K562 (cell line): ENCODE measurements around the gene TXLNB. TPM values are rescaled to one million over a fixed set of nuclear protein-coding genes. Genes with fewer than 3 reads are reported as not detected.

ENCODE experiments used
- ATAC-seq: fragments of 200-7000 bp; cut with Tn5 transposase; 3 replicates; pipeline ENCODE4 v1.9.1; 2020; ENCODE audit warnings: moderate library complexity
- BruUV-seq: library from RNA; stranded (reverse); fragments of 400-500 nt; replicated peaks from 2 replicates; lab custom pipeline; 2021; lab: Mats Ljungman, UMichigan
- CTCF ChIA-PET: fragments of 300-600 bp; formaldehyde crosslinking; extraction: SDS; loops from one replicate; lab custom pipeline; 2021; ENCODE audit warnings: low intra/inter-chr PET ratio; lab: Yijun Ruan, JAX
- POLR2A ChIA-PET: fragments of 300-600, 350-650 bp; sonication (Branson Sonifier 250); formaldehyde crosslinking; extraction: SDS; loops from one replicate; lab custom pipeline; 2021; ENCODE audit warnings: antibody characterized with exemption, inconsistent platforms; lab: Yijun Ruan, JAX
- DNase-seq, 4 experiments: peaks; one replicate each; pipeline versions ENCODE4 v3.0.0 to v3.0.0-alpha.2; 2011 to 2018; ENCODE audit warnings: low spot score in 3 of 4, mixed read lengths in 3 of 4; ENCODE audit errors: extremely low read depth in 1 of 4
- FAIRE-seq: peaks from 2 replicates; lab custom pipeline; 2011; peaks lifted over from hg19 to GRCh38; lab: Jason Lieb, UNC
- H2AFZ ChIP-seq: 2 replicates; pipeline ENCODE4 v1.6.0; 2011; ENCODE audit warnings: low read depth, low read length, control low read depth, inconsistent platforms
- H3K27ac ChIP-seq: fragments of 200-600 bp; 3 replicates; pipeline ENCODE4 v1.8.0; 2011; ENCODE audit warnings: low read depth, mild to moderate bottlenecking, control low read depth, inconsistent platforms, low read length, moderate library complexity, mixed read lengths; ENCODE audit errors: extremely low read depth
- H3K27me3 ChIP-seq, 2 experiments: fragments of 300-600 bp in 1 of 2; 2 replicates in 1 of 2; 3 replicates in 1 of 2; pipeline versions ENCODE4 v1.6.0 to v1.8.0; 2011; ENCODE audit warnings: inconsistent platforms in 2 of 2, low read length in 2 of 2, mild to moderate bottlenecking in 1 of 2, mixed read lengths in 1 of 2, moderate library complexity in 1 of 2; ENCODE audit not compliant: control insufficient read depth in 2 of 2, insufficient read depth in 2 of 2
- H3K36me3 ChIP-seq: fragments of 300-600 bp; 3 replicates; pipeline ENCODE4 v1.8.0; 2011; ENCODE audit warnings: mild to moderate bottlenecking, low read length, inconsistent platforms; ENCODE audit not compliant: control insufficient read depth, insufficient read depth
- H3K4me1 ChIP-seq, 2 experiments: fragments of 200-600 bp in 1 of 2; replicated peaks in 1 of 2; 2 replicates in 1 of 2; 3 replicates in 1 of 2; pipeline versions ENCODE4 v1.5.1 to v1.8.0; 2011; ENCODE audit warnings: inconsistent platforms in 2 of 2, low read length in 2 of 2, mild to moderate bottlenecking in 1 of 2, mixed read lengths in 1 of 2, moderate library complexity in 1 of 2; ENCODE audit not compliant: control insufficient read depth in 2 of 2, insufficient read depth in 2 of 2
- H3K4me2 ChIP-seq: 2 replicates; pipeline ENCODE4 v1.6.1; 2011; ENCODE audit warnings: low read length, control low read depth, inconsistent platforms, mixed read lengths; ENCODE audit not compliant: insufficient read depth
- H3K4me3 ChIP-seq: fragments of 200-600 bp; sonication (generic), shearing (Covaris generic); 2 replicates; pipeline ENCODE4 v1.5.1; 2016; ENCODE audit warnings: control low read depth, inconsistent platforms
- H3K79me2 ChIP-seq: fragments of 200-600 bp; 3 replicates; pipeline ENCODE4 v1.8.0; 2011; ENCODE audit warnings: low read length, inconsistent platforms; ENCODE audit not compliant: control insufficient read depth, insufficient read depth
- H3K9ac ChIP-seq, 2 experiments: 2 replicates each; pipeline versions ENCODE4 v1.6.0 to v1.6.1; 2011; ENCODE audit warnings: low read depth in 2 of 2, low read length in 2 of 2, control low read depth in 1 of 2, inconsistent platforms in 1 of 2, mild to moderate bottlenecking in 1 of 2, mixed read lengths in 1 of 2; ENCODE audit not compliant: insufficient read depth in 1 of 2
- H3K9me1 ChIP-seq: one replicate; pipeline ENCODE4 v1.6.0; 2011; ENCODE audit warnings: inconsistent platforms, mild to moderate bottlenecking, low read length, moderate library complexity; ENCODE audit not compliant: control insufficient read depth, insufficient read depth
- H3K9me3 ChIP-seq: replicated peaks from 2 replicates; pipeline ENCODE4 v1.5.1; 2011; ENCODE audit warnings: low read depth, low read length, inconsistent platforms; ENCODE audit not compliant: control insufficient read depth, insufficient read depth
- H4K20me1 ChIP-seq: replicated peaks from 2 replicates; pipeline ENCODE4 v1.6.1; 2011; ENCODE audit warnings: low read length, inconsistent platforms, mixed read lengths; ENCODE audit not compliant: control insufficient read depth, insufficient read depth
- CBFA2T2 ChIP-seq: fragments of 450-650 bp; conservative IDR thresholded peaks from 2 replicates; pipeline ENCODE4 v1.6.1; 2017; ENCODE audit warnings: mild to moderate bottlenecking
- ETV1 ChIP-seq: fragments of 450-650 bp; conservative IDR thresholded peaks from 2 replicates; pipeline ENCODE4 v1.6.1; 2016; ENCODE audit warnings: missing genetic modification characterization, control low read depth, low read depth, missing compliant biosample characterization
- NFYB ChIP-seq: IDR thresholded peaks from 2 replicates; pipeline ENCODE4 v1.6.1; 2011; ENCODE audit warnings: mild to moderate bottlenecking, moderate library complexity; ENCODE audit not compliant: insufficient read length; ENCODE audit errors: extremely low read depth
- PCBP2 ChIP-seq: fragments of 200-400 bp; formaldehyde crosslinking; IDR thresholded peaks from 2 replicates; pipeline ENCODE4 v1.6.1; 2018; ENCODE audit warnings: low read length, low read depth, mild to moderate bottlenecking, moderate library complexity; ENCODE audit not compliant: poor library complexity, severe bottlenecking
- POLR2H ChIP-seq: IDR thresholded peaks from 2 replicates; pipeline ENCODE4 v1.6.1; 2016; ENCODE audit warnings: missing genetic modification characterization, low read depth, mild to moderate bottlenecking, control low read depth, missing compliant biosample characterization, moderate library complexity
- TARDBP ChIP-seq: fragments of 450-650 bp; IDR thresholded peaks from 2 replicates; pipeline ENCODE4 v1.6.1; 2016
- TCF3 ChIP-seq: sonication (generic); formaldehyde crosslinking; IDR thresholded peaks from 2 replicates; pipeline ENCODE4 v1.4.0; 2020; ENCODE audit warnings: mild to moderate bottlenecking, missing genetic modification reagents
- ZNF184 ChIP-seq: sonication (generic); formaldehyde crosslinking; IDR thresholded peaks from 2 replicates; pipeline ENCODE4 v1.5.0; 2020; ENCODE audit warnings: missing genetic modification reagents
- ZNF212 ChIP-seq: fragments of 450-650 bp; formaldehyde crosslinking; IDR thresholded peaks from 2 replicates; pipeline ENCODE4 v1.4.0; 2020; ENCODE audit warnings: mild to moderate bottlenecking
- ZNF589 ChIP-seq: fragments of 200-800 bp; sonication (Bioruptor generic); IDR thresholded peaks from 2 replicates; pipeline ENCODE4 v1.6.1; 2016; ENCODE audit warnings: low read depth, missing genetic modification characterization, missing compliant biosample characterization
- ZNF76 ChIP-seq: fragments of 250-450 bp; sonication (Bioruptor Pico); IDR thresholded peaks from 2 replicates; pipeline ENCODE4 v1.4.0; 2020; ENCODE audit warnings: mild to moderate bottlenecking, moderate library complexity, borderline replicate concordance
- WGBS: fragments of 100-300 bp; shearing (Covaris generic); methylation state at CpG from one replicate; pipeline ENCODE4 v1.1.6; 2016; ENCODE audit warnings: low coverage, mixed read lengths; ENCODE audit not compliant: insufficient coverage; ENCODE audit errors: missing lambda C conversion rate; 5-methylcytosine and 5-hydroxymethylcytosine counted together
- in situ Hi-C: fragments of 300-500 bp; cut with MboI; formaldehyde crosslinking; loops from 4 replicates; pipeline ENCODE4 v1.15.0; 2018; ENCODE audit warnings: inconsistent platforms, mixed read lengths
- intact Hi-C: fragments of 100-400 bp; cut with micrococcal nuclease; formaldehyde crosslinking; loops from 2 replicates; pipeline ENCODE4 v1.14.2; 2022
- polyA plus RNA-seq, 8 experiments: library from polyadenylated mRNA; depleted of rRNA in 4 of 8; stranded (reverse) in 5 of 8; unstranded in 3 of 8; fragments of >200 nt; fragmentation: Nextera tagmentation in 2 of 8; fragmentation: Illumina TruSeq in 1 of 8; extraction: Ambion mirVana in 2 of 8; extraction: Trizol in 1 of 8; gene quantifications; 2 replicates each; pipeline versions ENCODE4 v1.2.1 to v1.2.3, GENCODE V29; 2011 to 2014; ENCODE audit warnings: inconsistent platforms in 1 of 8, missing spikeins in 1 of 8
- total RNA-seq, 7 experiments: library from RNA; depleted of rRNA in 6 of 7; stranded (reverse); fragments of >200 nt in 6 of 7; fragmentation: Illumina TruSeq in 2 of 7; extraction: Trizol in 2 of 7; gene quantifications; 2 replicates each; pipeline versions ENCODE4 v1.2.1 to v1.2.3, GENCODE V29; 2011 to 2021; ENCODE audit warnings: low replicate concordance in 1 of 7
- TF ChIP-seq, protein P1 (sequence below): fragments of 450-650 bp; conservative IDR thresholded peaks from 2 replicates; pipeline ENCODE4 v1.6.1; 2016; ENCODE audit warnings: missing genetic modification characterization, low read depth, mild to moderate bottlenecking, missing compliant biosample characterization, moderate library complexity
- TF ChIP-seq, protein P2 (sequence below): fragments of 150-350 bp; conservative IDR thresholded peaks from 2 replicates; pipeline ENCODE4 v1.6.1; 2014; ENCODE audit warnings: low read length
- TF ChIP-seq, protein P3 (sequence below): fragments of 250-450 bp; sonication (Bioruptor Pico); IDR thresholded peaks from 2 replicates; pipeline ENCODE4 v1.5.0; 2022; ENCODE audit warnings: mild to moderate bottlenecking
- TF ChIP-seq, protein P4 (sequence below): fragments of 450-650 bp; IDR thresholded peaks from 2 replicates; pipeline ENCODE4 v1.6.1; 2017; ENCODE audit warnings: mild to moderate bottlenecking, moderate library complexity

TXLNB gene
- total and polyA plus RNA-seq, 9 of the 15 experiments (the other 6 are each of a cell fraction or from before 2014, with no cell fraction given), result not detected

DNA sequence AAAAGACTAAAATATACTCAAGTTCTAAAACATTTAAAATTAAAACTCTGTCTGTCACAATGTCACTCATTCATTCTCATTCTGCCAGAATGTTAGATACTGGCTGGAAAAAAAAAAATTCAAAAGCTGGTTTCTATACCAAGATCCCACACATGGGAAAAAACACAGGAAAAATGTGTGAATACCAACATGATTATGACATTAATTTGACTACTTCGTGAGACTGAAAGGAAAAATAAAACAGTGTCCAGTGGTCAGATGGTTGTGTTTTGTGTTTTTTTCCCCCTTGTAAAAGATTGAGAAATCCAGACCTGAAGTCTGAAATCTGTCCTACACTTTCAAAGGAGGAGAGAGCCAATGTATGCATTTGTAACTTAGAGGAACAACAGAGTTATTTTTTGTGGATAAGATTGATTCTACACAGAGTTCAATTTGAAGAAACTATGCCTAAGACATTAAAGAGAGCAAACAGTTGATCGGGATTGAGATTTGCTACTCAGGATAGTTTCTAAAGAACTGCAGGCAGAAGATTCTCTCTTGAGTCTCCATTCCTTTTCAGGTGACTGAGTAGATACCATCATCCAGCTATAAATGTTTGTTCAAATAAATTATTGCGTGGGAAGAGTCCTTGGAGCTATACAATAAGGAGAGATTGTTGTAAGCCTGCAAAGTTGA, 39.2 kb upstream of the TXLNB start:
- H3K79me2 ChIP-seq, result no peaks in the 10 kb centered on the region
- in situ Hi-C loops (no loop called here), intact Hi-C loops (no loop called here)
- H3K4me3 ChIP-seq, result no peak overlapping the region
- no peak for ATAC-seq
- 0% methylated on average over 3 of the region's 3 CpGs for WGBS
- no peaks in the 10 kb centered on the region for H4K20me1 ChIP-seq
- ChIA-PET CTCF (no interaction called here), POLR2A (interaction anchor here (1.6 kb wide), 1 partner anchor 10 kb away, joined by 3 read pairs; no protein-coding TSS in a partner anchor)
- no peak overlapping the region for H3K4me2 ChIP-seq
- BruUV-seq, result no TSS peak
- no peak overlapping the region for H3K9ac ChIP-seq
- no peak for TF ChIP-seq ZNF589
- no peak for TF ChIP-seq NFYB
- no peak for TF ChIP-seq ZNF184 (CRISPR knock-in tag)
- TF ChIP-seq, protein P1, sequence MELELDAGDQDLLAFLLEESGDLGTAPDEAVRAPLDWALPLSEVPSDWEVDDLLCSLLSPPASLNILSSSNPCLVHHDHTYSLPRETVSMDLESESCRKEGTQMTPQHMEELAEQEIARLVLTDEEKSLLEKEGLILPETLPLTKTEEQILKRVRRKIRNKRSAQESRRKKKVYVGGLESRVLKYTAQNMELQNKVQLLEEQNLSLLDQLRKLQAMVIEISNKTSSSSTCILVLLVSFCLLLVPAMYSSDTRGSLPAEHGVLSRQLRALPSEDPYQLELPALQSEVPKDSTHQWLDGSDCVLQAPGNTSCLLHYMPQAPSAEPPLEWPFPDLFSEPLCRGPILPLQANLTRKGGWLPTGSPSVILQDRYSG (tag), result no peak
- no peak for TF ChIP-seq TARDBP
- TF ChIP-seq POLR2H, result no peak
- no peak for TF ChIP-seq TCF3 (CRISPR knock-in tag)
- TF ChIP-seq, protein P2, sequence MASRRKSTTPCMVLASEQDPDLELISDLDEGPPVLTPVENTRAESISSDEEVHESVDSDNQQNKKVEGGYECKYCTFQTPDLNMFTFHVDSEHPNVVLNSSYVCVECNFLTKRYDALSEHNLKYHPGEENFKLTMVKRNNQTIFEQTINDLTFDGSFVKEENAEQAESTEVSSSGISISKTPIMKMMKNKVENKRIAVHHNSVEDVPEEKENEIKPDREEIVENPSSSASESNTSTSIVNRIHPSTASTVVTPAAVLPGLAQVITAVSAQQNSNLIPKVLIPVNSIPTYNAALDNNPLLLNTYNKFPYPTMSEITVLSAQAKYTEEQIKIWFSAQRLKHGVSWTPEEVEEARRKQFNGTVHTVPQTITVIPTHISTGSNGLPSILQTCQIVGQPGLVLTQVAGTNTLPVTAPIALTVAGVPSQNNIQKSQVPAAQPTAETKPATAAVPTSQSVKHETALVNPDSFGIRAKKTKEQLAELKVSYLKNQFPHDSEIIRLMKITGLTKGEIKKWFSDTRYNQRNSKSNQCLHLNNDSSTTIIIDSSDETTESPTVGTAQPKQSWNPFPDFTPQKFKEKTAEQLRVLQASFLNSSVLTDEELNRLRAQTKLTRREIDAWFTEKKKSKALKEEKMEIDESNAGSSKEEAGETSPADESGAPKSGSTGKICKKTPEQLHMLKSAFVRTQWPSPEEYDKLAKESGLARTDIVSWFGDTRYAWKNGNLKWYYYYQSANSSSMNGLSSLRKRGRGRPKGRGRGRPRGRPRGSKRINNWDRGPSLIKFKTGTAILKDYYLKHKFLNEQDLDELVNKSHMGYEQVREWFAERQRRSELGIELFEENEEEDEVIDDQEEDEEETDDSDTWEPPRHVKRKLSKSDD, result no peak
- TF ChIP-seq, protein P3, sequence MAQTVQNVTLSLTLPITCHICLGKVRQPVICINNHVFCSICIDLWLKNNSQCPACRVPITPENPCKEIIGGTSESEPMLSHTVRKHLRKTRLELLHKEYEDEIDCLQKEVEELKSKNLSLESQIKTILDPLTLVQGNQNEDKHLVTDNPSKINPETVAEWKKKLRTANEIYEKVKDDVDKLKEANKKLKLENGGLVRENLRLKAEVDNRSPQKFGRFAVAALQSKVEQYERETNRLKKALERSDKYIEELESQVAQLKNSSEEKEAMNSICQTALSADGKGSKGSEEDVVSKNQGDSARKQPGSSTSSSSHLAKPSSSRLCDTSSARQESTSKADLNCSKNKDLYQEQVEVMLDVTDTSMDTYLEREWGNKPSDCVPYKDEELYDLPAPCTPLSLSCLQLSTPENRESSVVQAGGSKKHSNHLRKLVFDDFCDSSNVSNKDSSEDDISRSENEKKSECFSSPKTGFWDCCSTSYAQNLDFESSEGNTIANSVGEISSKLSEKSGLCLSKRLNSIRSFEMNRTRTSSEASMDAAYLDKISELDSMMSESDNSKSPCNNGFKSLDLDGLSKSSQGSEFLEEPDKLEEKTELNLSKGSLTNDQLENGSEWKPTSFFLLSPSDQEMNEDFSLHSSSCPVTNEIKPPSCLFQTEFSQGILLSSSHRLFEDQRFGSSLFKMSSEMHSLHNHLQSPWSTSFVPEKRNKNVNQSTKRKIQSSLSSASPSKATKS (CRISPR knock-in tag), result no peak
- TF ChIP-seq PCBP2, result no peak
- no peak for TF ChIP-seq ETV1
- TF ChIP-seq ZNF76 (CRISPR knock-in tag), result no peak
- TF ChIP-seq CBFA2T2, result no peak
- TF ChIP-seq, protein P4, sequence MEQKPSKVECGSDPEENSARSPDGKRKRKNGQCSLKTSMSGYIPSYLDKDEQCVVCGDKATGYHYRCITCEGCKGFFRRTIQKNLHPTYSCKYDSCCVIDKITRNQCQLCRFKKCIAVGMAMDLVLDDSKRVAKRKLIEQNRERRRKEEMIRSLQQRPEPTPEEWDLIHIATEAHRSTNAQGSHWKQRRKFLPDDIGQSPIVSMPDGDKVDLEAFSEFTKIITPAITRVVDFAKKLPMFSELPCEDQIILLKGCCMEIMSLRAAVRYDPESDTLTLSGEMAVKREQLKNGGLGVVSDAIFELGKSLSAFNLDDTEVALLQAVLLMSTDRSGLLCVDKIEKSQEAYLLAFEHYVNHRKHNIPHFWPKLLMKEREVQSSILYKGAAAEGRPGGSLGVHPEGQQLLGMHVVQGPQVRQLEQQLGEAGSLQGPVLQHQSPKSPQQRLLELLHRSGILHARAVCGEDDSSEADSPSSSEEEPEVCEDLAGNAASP, result no peak
- no peak for TF ChIP-seq ZNF212 (CRISPR knock-in tag)
- no peaks in the 10 kb centered on the region for H3K36me3 ChIP-seq
- H3K9me1 ChIP-seq, result no peaks in the 10 kb centered on the region
- H3K27me3 ChIP-seq, result peaks cover 13 to 29% of the 10 kb centered on the region in 2 experiments; a peak in 4 of 5 replicates
- H3K27ac ChIP-seq, result no peak overlapping the region
- no peak for DNase-seq
- H2AFZ ChIP-seq, result no peak overlapping the region
- no peaks in the 10 kb centered on the region for H3K9me3 ChIP-seq
- no peaks in the 10 kb centered on the region for H3K4me1 ChIP-seq
- no peak for FAIRE-seq
